Measurements from ENCODE around the gene GJD3. TPM values are rescaled to one million over a fixed set of nuclear protein-coding genes. Genes with fewer than 3 reads are reported as not detected.

The GJD3 gene
- total RNA-seq, 4 donors from 2014 or later: 2.1 TPM; not detected in 3

DNA sequence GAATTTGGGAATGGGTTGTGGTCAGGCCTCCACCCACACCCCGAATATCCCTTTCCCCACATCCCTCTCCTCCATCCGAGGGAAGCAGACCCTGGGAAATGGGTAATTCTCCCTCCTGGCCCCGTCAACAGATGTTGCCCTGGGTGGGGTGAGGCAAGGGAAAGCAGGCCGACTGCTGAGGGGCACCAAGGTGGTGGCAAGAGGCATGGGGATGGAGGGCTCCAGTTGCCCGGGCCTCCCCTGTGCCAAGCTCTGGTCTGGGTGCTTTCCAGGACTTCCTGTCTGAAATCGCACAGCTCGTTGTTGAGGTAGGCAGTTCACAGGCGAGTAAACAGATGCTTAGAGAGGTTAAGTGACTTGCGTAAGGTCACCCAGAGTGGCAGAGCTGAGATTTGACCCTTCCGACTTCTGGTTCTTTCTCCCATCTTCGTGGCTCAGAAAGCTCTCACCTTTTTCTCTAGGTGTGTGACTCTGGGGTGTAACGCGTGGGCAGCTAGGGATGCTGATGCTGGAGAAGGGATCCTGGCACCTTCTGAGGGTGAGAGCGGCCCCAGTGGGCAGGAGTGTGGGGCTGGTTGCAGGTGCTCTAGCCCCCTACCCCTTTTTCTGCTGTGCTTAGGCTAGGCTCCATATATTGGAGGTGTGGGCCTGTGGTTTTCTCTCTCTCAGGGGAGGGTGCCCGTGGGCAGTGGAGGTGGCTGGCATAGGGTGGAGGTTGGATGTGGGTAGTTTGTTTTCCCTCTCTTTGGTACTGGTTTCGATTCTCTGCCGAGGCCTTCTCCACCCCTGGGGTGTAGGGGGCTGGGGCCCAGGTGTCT, 38.3 kb downstream of the GJD3 start:
- DNase-seq (ENCODE audit: low spot score in 2 of 2): peak in 1 of 2 donors; percentile 74
- Histone ChIP-seq H3K4me1 (peaks cover 100% of the 10 kb centered on the region), H3K27me3 (no peaks in the 10 kb centered on the region), H3K9me3 (no peaks in the 10 kb centered on the region), H3K27ac (peak overlapping the region; percentile 66), H3K36me3 (no peaks in the 10 kb centered on the region), H3K4me3 (no peak overlapping the region)
- TF ChIP-seq POLR2A (IDR thresholded peaks at IDR 0.05) (no peak), POLR2AphosphoS5 (IDR thresholded peaks at IDR 0.05) (no peak), EP300 (IDR thresholded peaks at IDR 0.05) (no peak)
- TF ChIP-seq, protein P1, sequence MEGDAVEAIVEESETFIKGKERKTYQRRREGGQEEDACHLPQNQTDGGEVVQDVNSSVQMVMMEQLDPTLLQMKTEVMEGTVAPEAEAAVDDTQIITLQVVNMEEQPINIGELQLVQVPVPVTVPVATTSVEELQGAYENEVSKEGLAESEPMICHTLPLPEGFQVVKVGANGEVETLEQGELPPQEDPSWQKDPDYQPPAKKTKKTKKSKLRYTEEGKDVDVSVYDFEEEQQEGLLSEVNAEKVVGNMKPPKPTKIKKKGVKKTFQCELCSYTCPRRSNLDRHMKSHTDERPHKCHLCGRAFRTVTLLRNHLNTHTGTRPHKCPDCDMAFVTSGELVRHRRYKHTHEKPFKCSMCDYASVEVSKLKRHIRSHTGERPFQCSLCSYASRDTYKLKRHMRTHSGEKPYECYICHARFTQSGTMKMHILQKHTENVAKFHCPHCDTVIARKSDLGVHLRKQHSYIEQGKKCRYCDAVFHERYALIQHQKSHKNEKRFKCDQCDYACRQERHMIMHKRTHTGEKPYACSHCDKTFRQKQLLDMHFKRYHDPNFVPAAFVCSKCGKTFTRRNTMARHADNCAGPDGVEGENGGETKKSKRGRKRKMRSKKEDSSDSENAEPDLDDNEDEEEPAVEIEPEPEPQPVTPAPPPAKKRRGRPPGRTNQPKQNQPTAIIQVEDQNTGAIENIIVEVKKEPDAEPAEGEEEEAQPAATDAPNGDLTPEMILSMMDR (IDR thresholded peaks at IDR 0.05): no peak
- WGBS: 56% methylated on average over 14 of the region's 17 CpGs

DNA sequence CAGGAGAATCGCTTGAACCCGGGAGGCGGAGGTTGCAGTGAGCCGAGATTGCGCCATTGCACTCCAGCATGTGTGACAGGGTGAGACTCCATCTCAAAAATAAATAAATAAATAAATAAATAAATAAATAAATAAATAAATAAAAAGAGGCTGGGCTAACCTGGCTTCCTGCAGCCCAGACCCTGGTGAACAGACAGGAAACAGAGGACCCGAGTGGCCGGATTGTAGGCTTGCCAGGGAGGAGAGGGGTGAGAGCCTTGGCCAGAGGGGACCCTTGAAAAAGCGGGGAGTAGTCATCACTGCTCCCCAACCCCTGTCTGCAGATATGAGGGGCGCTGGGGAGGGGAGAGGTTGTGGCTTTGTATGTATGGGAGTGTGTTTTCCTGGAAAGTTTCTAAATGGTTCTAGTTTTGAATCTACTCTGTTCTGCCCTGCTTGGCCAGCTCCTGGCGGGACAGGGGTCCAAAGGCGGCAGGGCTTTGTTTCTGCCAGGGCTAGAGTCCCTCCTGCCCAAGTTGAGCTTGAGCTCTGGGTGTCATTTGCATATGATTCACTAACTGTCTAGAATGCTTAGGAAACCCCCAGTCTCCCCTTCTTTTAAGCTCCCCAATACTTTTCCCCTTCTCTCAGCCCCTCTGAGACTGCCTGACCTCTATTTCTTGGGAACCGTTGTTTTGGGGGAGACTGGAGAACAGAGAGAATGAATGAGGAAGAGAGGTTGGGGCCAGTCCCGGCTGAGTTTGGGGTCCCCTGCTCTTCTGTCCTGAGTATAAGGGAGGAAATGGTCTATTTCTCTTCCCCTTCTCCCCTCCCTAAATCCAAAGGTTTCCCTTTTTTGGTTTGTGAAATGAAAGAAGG, 39.2 kb downstream of the GJD3 start:
- TF ChIP-seq, protein P1 (IDR thresholded peaks at IDR 0.05): no peak
- TF ChIP-seq POLR2AphosphoS5 (IDR thresholded peaks at IDR 0.05) (no peak), POLR2A (IDR thresholded peaks at IDR 0.05) (no peak), EP300 (IDR thresholded peaks at IDR 0.05) (no peak)
- no peak for DNase-seq (ENCODE audit: low spot score in 2 of 2)
- Histone ChIP-seq H3K9me3 (no peaks in the 10 kb centered on the region), H3K4me1 (peaks cover 100% of the 10 kb centered on the region), H3K4me3 (no peak overlapping the region), H3K27me3 (no peaks in the 10 kb centered on the region), H3K36me3 (no peaks in the 10 kb centered on the region), H3K27ac (peak overlapping the region; percentile 66)
- WGBS: 64% methylated on average over 13 of the region's 13 CpGs

- peak overlapping the region; percentile 96 for H3K27ac ChIP-seq
- 16% methylated on average over 8 of the region's 10 CpGs for WGBS
- no peaks in the 10 kb centered on the region for H3K27me3 ChIP-seq
- H3K36me3 ChIP-seq: no peaks in the 10 kb centered on the region
- TF ChIP-seq POLR2A (IDR thresholded peaks at IDR 0.05) (no peak), EP300 (IDR thresholded peaks at IDR 0.05) (no peak), POLR2AphosphoS5 (IDR thresholded peaks at IDR 0.05) (no peak)
- TF ChIP-seq, protein P1 (IDR thresholded peaks at IDR 0.05): no peak
- peak; percentile 86 to 91 for DNase-seq (ENCODE audit: low spot score in 2 of 2)
- no peaks in the 10 kb centered on the region for H3K9me3 ChIP-seq
- peaks cover 100% of the 10 kb centered on the region for H3K4me1 ChIP-seq
- H3K4me3 ChIP-seq: peak overlapping the region; percentile 95
These were observed 40.9 kb downstream of the GJD3 start for GRCh38 chr17:40323391-40324381.

DNA sequence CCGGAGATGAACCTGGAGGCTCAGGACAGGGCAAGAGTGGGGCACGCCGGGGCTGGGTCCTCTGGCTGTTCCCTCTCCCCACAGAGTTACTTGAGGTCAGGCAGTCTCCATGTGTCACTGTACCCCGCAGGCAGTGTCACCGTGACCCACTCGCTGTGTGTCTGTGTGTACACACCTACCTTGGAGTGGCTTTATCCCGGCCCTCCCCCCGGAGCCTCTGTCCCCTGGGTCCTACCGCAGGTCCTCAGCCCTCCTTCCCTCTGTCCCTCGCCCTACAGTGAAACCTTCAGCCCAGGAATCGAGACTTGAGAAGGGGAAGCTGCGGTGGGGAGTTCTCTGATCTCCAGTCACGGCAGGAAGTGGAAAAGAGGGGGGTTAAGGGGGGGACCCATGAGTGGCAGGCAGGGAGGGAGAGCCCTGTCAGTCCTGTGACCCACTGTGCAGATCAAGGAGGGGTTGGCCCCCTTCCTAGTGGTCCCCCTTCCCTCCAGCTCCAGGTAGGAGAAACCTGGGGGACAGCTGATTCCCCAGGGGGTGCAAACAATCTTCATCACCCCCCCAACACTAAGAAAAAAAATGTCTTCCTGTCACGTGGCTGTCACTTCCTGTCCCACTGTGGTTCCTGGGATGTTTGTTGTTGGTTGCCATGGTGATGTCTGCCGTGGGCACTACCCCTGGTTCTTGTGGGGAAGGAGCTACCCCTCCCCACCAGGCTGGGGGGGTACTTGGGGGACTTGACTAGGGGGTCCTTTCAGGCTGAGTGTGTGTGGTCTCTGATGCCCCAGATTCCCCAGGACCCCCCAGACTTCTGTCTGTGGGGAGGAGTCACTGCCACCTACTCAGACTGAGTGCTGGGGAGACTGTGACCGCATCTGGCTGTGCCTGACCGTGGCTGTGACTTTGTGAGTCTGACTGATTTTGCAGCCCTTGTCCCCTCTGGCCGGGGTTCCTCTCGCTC, 41.9 kb downstream of the GJD3 start:
- no peaks in the 10 kb centered on the region for H3K36me3 ChIP-seq
- TF ChIP-seq EP300 (IDR thresholded peaks at IDR 0.05): no peak
- TF ChIP-seq POLR2A (IDR thresholded peaks at IDR 0.05): peak in 1 of 2 donors; percentile 50
- TF ChIP-seq, protein P1 (IDR thresholded peaks at IDR 0.05): no peak
- TF ChIP-seq POLR2AphosphoS5 (IDR thresholded peaks at IDR 0.05): peak in 1 of 3 donors; percentile 71
- peak overlapping the region; percentile 96 for H3K27ac ChIP-seq
- DNase-seq (ENCODE audit: low spot score in 2 of 2): peak; percentile 93
- peak overlapping the region; percentile 95 for H3K4me3 ChIP-seq
- H3K9me3 ChIP-seq: no peaks in the 10 kb centered on the region
- no peaks in the 10 kb centered on the region for H3K27me3 ChIP-seq
- peaks cover 94% of the 10 kb centered on the region for H3K4me1 ChIP-seq
- 11% methylated on average over 14 of the region's 19 CpGs for WGBS

Measured in suprapubic skin (tissue), 4 donors.